ENCODE data around the gene NAIF1.

DNA sequence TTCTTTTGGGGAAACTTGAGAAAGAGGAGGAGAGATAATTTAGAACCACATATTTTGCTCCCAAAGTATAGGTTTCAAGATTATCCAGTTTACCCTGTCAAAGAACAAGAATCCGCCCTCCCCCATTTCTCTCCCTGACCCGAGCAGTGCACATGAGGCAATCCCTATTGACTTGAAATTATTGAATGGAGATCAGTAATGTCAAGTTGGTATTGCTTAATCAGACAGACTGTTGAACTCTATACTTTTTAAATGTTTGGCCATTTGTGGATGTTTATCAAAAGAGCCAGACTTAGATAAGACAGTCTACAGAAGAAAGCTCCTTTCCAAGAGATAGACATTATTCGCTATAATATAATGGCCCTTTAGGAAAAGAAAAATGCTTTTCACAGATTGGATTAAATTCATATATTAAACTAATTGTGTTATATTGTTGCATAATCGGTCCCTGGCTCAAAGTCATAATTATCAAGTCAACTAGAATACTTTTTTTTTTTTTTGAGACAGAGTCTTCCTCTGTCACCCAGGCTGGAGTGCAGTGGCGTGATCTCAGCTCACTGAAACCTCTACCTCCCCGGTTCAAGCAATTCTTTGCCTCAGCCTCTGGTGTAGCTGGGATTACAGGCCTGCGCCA is 6.2 kb upstream of the NAIF1 start:
- TF ChIP-seq, protein P1, sequence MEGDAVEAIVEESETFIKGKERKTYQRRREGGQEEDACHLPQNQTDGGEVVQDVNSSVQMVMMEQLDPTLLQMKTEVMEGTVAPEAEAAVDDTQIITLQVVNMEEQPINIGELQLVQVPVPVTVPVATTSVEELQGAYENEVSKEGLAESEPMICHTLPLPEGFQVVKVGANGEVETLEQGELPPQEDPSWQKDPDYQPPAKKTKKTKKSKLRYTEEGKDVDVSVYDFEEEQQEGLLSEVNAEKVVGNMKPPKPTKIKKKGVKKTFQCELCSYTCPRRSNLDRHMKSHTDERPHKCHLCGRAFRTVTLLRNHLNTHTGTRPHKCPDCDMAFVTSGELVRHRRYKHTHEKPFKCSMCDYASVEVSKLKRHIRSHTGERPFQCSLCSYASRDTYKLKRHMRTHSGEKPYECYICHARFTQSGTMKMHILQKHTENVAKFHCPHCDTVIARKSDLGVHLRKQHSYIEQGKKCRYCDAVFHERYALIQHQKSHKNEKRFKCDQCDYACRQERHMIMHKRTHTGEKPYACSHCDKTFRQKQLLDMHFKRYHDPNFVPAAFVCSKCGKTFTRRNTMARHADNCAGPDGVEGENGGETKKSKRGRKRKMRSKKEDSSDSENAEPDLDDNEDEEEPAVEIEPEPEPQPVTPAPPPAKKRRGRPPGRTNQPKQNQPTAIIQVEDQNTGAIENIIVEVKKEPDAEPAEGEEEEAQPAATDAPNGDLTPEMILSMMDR (IDR thresholded peaks at IDR 0.05) = no peak
- TF ChIP-seq EZH2phosphoT487 (IDR thresholded peaks at IDR 0.05) (no peak), EZH2 (IDR thresholded peaks at IDR 0.05) (no peak)
